ENCODE measurements around the gene CDPF1.

The CDPF1 gene

DNA sequence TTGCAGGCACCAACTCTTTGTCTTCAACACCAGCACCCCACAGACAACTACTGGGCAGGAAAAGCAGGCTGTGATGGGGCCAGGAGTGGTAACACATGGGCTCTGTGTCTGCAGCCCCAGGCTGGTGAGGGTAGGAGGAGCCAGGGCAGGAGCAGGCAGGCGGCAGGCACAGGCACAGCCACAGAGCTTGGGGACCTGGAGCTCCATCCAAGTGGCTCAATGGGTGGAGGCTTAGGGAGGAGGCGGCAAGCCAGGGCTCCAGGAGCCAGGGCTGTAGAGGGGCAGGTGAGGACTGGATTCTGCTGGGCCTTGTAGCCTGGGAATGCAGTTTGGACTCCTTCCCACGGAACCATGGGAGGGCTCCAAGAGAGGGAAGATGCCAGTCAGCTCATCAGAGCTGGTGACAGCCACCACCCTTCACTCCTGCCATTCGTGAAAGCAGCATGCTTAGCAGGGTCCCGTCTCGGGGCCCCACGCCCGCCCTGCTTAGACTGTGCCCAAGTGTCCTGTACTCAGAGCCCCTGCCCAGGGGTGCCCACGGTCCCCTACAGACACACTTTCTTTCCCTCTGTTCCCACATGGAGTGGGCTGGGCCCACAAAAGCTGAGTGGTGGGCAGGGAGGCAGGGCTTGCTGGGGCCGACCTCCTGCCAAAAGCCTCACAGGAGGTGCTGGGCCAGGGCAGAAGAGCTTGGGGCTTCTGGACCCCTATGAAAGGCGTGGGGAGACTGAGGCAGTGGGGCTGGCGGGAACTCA is 30.1 kb upstream of the CDPF1 start:
- DNase-seq (ENCODE audit: insufficient read length) (no peak), FAIRE-seq (no peak)
- TF ChIP-seq POLR2A (IDR thresholded peaks at IDR 0.05; ENCODE audit: low read depth, low read length), result no peak; the same call in 1 of the 2 replicates
- TF ChIP-seq TAF1 (IDR thresholded peaks at IDR 0.05; ENCODE audit: borderline replicate concordance, low read depth, low read length), result no peak
- no peak for TF ChIP-seq POLR2AphosphoS5 (IDR thresholded peaks at IDR 0.05; ENCODE audit: low read depth, low read length)

DNA sequence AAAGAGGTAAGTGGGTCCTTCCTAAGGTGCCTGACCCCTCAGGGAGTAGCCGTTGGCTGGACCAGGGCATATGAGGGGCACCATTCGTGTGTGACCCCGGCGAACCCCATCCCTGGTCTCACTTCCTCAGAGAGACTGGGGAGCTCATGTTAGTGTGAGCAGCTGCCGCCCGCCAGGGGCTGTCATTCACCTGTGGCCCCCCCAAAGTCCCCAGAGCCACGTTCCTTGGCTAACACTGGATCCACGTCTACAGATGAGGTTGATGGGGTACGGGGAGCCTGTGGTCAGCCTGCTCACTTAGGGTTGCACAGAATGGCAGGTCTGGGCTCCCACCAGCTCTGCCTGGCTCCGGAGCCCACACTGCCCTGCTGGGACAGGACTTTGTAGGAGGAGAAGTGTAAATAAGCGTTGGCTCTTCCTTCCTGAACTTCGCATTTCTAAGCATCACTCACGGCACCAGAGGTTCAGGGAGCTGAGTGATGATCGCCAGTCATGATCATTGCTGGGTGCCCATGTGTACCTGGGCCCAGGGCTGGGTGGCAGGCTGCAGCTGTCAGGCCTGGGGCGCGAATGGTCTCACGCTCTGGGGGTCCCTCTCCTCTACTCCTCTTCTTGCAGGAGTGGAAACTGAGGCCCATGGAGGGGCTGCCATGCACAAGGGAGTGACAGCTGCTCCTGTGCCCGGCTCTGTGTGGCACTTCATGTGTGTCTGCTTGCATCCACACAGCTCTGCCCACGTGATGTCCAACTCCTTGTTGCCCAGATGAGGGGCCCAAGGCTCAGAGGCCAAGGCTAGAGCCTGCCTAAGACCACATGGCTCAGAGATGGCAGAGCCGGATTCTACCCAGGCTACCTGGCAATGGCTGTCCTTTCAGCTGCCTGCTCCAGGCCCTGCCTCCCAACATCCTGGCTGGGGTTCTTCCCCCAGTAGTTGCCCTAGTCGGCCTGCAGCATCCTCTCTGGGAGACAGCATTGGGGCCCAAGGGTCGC is 28.9 kb upstream of the CDPF1 start:
- FAIRE-seq (no peak), DNase-seq (ENCODE audit: insufficient read length) (no peak)
- no peak for TF ChIP-seq POLR2A (IDR thresholded peaks at IDR 0.05; ENCODE audit: low read depth, low read length)
- TF ChIP-seq TAF1 (IDR thresholded peaks at IDR 0.05; ENCODE audit: borderline replicate concordance, low read depth, low read length), result no peak
- TF ChIP-seq POLR2AphosphoS5 (IDR thresholded peaks at IDR 0.05; ENCODE audit: low read depth, low read length), result no peak

DNA sequence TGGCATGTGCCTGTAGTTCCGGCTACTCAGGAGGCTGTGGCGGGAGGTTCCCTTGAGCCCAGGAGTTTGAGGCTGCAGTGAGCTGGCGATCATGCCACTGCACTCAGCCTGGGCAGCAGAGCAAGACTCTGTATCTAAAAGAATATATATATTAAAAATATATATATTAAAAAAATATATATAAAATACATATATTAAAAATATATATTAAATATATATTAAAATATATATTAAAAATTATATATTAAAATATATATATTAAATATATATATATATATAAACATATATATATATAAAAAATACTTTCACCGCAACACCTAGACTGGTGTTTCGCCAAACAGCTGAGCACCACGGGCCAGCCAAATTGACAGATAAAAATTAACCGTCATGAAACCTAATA is 26.5 kb upstream of the CDPF1 start:
- DNase-seq (ENCODE audit: insufficient read length), result no peak
- no peak for FAIRE-seq
- TF ChIP-seq POLR2AphosphoS5 (IDR thresholded peaks at IDR 0.05; ENCODE audit: low read depth, low read length) (no peak), TAF1 (IDR thresholded peaks at IDR 0.05; ENCODE audit: borderline replicate concordance, low read depth, low read length) (no peak), POLR2A (IDR thresholded peaks at IDR 0.05; ENCODE audit: low read depth, low read length) (no peak)

DNA sequence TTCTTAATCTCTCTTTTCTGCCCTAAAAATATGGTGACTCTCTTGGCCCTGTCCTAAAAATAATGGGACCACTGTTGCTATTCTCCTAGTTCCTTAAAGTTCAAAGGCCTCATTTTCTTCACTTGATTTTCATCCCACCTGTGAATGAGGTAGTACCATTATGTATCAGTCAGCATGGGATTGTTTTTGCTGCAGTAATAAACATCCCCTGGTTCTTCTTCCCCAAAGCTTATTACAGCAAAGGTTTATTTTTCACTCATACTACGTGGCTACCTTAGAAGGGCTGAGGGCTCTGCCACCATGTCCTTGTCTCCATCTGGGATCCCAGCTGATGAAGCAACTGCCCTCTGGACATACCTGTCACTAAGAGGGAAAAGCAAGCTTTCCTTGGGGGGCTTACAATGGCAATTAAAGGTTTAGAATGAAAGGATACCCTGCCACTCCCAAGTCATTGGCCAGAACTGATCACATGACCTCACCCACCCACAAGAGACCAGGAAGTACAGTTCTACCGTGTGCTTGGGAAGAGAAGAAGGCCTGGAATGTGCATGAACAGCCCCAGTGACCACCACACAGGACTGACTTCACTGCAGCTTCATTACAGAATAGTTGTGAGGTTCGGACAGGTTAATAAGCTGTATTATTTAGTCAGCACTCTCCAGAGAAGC is 25.5 kb upstream of the CDPF1 start:
- TF ChIP-seq TAF1 (IDR thresholded peaks at IDR 0.05; ENCODE audit: borderline replicate concordance, low read depth, low read length) (no peak), POLR2AphosphoS5 (IDR thresholded peaks at IDR 0.05; ENCODE audit: low read depth, low read length) (no peak), POLR2A (IDR thresholded peaks at IDR 0.05; ENCODE audit: low read depth, low read length) (no peak)
- DNase-seq (ENCODE audit: insufficient read length) (no peak), FAIRE-seq (no peak)

DNA sequence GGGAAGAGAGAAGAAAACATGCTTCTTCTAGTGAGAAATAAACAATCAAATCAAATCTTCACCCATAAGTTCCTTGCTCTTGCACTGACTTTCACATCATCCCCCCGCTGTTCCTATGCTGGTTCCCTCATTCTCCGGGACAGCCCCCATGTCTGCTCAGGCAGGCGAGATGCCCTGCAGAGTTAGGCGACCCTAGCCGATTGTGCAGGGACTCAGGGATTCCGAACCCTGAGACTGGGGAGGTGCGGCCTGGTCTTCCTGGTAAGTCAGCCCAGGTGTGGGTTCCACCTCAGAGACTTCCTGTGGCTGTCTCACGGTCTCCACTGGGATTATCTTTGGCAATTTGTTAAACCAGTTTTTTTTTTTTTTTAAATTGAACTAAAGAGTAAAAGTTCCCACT is 24.3 kb upstream of the CDPF1 start:
- FAIRE-seq (no peak), DNase-seq (ENCODE audit: insufficient read length) (no peak)
- no peak for TF ChIP-seq POLR2A (IDR thresholded peaks at IDR 0.05; ENCODE audit: low read depth, low read length)
- no peak for TF ChIP-seq POLR2AphosphoS5 (IDR thresholded peaks at IDR 0.05; ENCODE audit: low read depth, low read length)
- TF ChIP-seq TAF1 (IDR thresholded peaks at IDR 0.05; ENCODE audit: borderline replicate concordance, low read depth, low read length), result no peak

DNA sequence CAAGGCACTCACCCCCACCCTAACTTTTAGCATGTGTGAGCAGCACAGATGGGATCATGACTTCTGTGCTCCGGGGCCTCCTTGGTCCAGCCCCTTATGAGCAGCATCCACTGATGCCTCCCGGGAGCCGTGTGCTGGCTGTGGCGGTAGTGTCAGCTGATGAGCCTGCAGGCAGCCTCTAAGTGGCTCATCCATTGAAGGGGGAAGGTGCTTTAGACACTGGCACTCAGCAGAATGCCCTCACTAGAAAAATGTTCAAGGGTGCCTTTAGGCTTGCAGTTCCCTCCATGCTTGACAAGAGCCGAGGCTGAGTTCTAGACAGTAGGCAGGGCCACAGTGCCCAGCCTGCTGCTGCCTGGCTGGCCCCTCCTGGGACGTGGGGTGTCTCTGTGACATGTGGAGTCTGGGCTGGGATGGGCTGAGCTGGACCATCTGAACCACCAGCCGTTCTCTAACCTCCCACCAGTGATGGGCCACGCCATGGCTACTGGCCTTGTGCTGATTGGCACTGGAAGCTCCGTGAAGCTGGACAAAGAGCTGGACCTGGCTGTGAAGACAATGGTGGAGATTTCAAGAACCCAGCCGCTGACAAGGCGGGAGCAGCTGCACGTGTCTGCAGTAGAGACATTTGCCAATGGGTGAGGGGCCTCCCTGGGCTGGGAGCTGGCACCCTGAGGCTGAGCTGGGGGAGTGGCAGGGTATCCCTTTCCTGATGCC is 23.5 kb upstream of the CDPF1 start:
- no peak for TF ChIP-seq POLR2AphosphoS5 (IDR thresholded peaks at IDR 0.05; ENCODE audit: low read depth, low read length)
- TF ChIP-seq POLR2A (IDR thresholded peaks at IDR 0.05; ENCODE audit: low read depth, low read length), result no peak
- TF ChIP-seq TAF1 (IDR thresholded peaks at IDR 0.05; ENCODE audit: borderline replicate concordance, low read depth, low read length), result no peak
- no peak for FAIRE-seq

DNA sequence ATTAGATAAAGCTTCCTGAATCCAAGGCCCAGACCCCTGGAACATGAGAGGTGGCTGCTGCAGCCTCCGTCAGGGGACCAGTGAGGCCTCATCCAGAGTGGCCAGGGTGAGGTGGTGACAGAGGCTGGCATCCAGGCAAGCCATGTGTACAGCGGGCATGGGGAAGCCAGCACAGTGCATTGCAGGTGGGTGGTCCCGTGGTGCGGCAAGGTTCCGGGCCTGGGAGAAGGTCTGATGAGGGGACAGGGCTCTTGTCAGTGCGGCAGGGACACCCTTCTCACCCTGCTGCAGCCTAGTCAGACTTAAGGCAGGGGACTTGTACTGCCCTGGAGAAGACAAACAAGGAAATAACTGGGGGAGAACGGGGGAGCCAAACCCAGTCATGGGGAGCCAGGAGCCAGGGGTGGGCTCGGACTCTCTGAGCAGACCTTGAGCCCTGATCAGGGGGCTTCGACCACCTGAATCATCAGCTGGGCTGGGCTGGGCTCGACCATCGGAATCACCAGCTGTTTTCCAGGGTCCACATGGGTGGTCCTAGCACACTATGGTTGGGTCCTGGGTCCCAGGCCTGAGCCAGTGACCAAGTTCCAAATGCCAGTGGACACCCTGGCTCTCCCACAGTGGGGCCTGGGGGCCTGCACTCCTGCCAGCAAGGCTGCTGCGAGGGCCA is 22.8 kb upstream of the CDPF1 start:
- DNase-seq (ENCODE audit: insufficient read length) (no peak), FAIRE-seq (no peak)
- TF ChIP-seq POLR2A (IDR thresholded peaks at IDR 0.05; ENCODE audit: low read depth, low read length) (no peak), POLR2AphosphoS5 (IDR thresholded peaks at IDR 0.05; ENCODE audit: low read depth, low read length) (no peak), TAF1 (IDR thresholded peaks at IDR 0.05; ENCODE audit: borderline replicate concordance, low read depth, low read length) (no peak)

More for the DNA sequence above, 23.5 kb upstream of the CDPF1 start:
- no peak for DNase-seq (ENCODE audit: insufficient read length)

DNA sequence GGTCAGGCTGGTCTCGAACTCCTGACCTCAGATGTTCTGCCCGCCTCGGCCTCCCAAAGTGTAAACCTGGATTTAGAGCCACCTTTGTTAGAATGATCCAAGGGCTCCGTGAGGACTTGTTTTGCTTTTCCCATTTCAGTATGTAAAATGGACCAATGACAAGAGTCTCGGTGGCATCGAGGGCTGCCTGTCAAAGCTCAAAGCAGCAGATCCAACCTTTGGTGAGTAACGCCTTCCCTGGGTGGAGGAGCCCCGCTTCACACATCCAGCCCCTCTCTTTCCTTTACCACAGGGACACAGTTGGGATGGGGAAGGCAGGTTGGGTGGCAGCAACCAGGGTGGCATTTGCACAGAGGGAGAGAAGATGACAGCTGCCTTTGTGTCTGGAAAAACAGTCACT is 22.1 kb upstream of the CDPF1 start:
- no peak for FAIRE-seq
- no peak for DNase-seq (ENCODE audit: insufficient read length)
- TF ChIP-seq POLR2A (IDR thresholded peaks at IDR 0.05; ENCODE audit: low read depth, low read length), result no peak
- no peak for TF ChIP-seq TAF1 (IDR thresholded peaks at IDR 0.05; ENCODE audit: borderline replicate concordance, low read depth, low read length)
- TF ChIP-seq POLR2AphosphoS5 (IDR thresholded peaks at IDR 0.05; ENCODE audit: low read depth, low read length), result no peak

DNA sequence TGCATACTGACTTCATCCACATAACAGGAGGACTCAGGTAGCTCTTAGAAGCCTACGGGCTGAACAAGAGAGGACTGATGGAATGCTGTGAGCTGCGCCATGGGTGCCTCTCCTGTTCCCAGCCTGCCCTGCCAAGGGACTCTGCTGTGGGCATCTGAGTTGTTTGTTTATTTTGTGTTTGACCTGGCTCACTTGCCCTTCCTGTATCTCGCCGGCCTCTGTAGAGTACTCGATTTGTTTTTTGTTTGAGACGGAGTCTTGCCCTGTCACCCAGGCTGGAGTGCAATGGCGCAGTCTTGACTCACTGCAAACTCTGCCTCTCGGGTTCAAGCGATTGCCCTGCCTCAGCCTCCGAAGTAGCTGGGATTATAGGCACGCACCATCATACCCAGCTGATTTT is 19.5 kb upstream of the CDPF1 start:
- FAIRE-seq (no peak), DNase-seq (ENCODE audit: insufficient read length) (no peak)
- no peak for TF ChIP-seq TAF1 (IDR thresholded peaks at IDR 0.05; ENCODE audit: borderline replicate concordance, low read depth, low read length)
- TF ChIP-seq POLR2AphosphoS5 (IDR thresholded peaks at IDR 0.05; ENCODE audit: low read depth, low read length), result no peak
- TF ChIP-seq POLR2A (IDR thresholded peaks at IDR 0.05; ENCODE audit: low read depth, low read length), result no peak
